ENCODE measurements around the gene TMEM43.

TMEM43 gene

GRCh38 chr3:14179114-14179465, 54.2 kb downstream of the TMEM43 start:
- Histone ChIP-seq H3K36me3 (ENCODE audit: insufficient read depth, low read length) (peaks cover 32% of the 10 kb centered on the region), H3K79me2 (ENCODE audit: insufficient read depth, low read length) (peaks cover 34% of the 10 kb centered on the region), H3K4me3 (ENCODE audit: low read depth, low read length, poor library complexity, severe bottlenecking) (peak overlapping the region; percentile 89), H3K27ac (ENCODE audit: low read depth, low read length, poor library complexity, severe bottlenecking) (peak overlapping the region; percentile 18), H3F3A (ENCODE audit: insufficient read depth, low read length) (no peaks in the 10 kb centered on the region), H2AFZ (ENCODE audit: low read length) (no peak overlapping the region), H3K9me3 (ENCODE audit: low read length) (no peaks in the 10 kb centered on the region), H3K27me3 (ENCODE audit: insufficient read depth, low read length) (no peaks in the 10 kb centered on the region), H3K4me2 (ENCODE audit: low read length) (peak overlapping the region; percentile 84), H3K9me2 (ENCODE audit: low read depth, low read length) (no peaks in the 10 kb centered on the region), H4K20me1 (ENCODE audit: insufficient read depth, low read length) (no peaks in the 10 kb centered on the region), H3K4me1 (ENCODE audit: insufficient read depth, low read length, severe bottlenecking) (peaks cover 47% of the 10 kb centered on the region), H3K9ac (ENCODE audit: low read length) (peak overlapping the region; percentile 91)
- TF ChIP-seq, protein P1, sequence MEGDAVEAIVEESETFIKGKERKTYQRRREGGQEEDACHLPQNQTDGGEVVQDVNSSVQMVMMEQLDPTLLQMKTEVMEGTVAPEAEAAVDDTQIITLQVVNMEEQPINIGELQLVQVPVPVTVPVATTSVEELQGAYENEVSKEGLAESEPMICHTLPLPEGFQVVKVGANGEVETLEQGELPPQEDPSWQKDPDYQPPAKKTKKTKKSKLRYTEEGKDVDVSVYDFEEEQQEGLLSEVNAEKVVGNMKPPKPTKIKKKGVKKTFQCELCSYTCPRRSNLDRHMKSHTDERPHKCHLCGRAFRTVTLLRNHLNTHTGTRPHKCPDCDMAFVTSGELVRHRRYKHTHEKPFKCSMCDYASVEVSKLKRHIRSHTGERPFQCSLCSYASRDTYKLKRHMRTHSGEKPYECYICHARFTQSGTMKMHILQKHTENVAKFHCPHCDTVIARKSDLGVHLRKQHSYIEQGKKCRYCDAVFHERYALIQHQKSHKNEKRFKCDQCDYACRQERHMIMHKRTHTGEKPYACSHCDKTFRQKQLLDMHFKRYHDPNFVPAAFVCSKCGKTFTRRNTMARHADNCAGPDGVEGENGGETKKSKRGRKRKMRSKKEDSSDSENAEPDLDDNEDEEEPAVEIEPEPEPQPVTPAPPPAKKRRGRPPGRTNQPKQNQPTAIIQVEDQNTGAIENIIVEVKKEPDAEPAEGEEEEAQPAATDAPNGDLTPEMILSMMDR (IDR thresholded peaks at IDR 0.05; ENCODE audit: low read length) = no peak
- no peak for TF ChIP-seq EZH2 (IDR thresholded peaks at IDR 0.05; ENCODE audit: borderline replicate concordance, low read length)

GRCh38 chr3:14179795-14180194, 54.9 kb downstream of the TMEM43 start:
- no peak overlapping the region for H2AFZ ChIP-seq (ENCODE audit: low read length)
- peaks cover 31% of the 10 kb centered on the region for H3K79me2 ChIP-seq (ENCODE audit: insufficient read depth, low read length)
- no peak overlapping the region for H3K27ac ChIP-seq (ENCODE audit: low read depth, low read length, poor library complexity, severe bottlenecking)

DNA sequence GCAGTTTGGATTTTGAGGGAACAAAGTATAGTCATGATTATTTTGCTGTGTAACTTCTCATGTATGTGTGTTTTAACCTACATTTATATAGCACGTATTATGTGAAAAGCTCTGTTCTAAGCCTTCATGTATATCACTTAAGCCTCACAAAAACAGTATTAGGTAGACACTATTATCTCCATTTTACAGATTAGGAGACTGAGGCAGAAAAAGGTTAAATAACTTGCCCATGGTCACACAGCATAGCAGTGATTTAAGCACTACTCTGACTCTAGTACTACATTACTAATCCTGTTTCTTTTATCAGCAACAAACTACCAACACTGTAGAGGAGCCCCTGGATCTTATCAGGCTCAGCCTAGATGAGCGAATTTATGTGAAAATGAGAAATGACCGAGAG, 56.4 kb downstream of the TMEM43 start:
- Histone ChIP-seq H4K20me1 (ENCODE audit: insufficient read depth, low read length) (no peaks in the 10 kb centered on the region), H3K9me2 (ENCODE audit: low read depth, low read length) (no peaks in the 10 kb centered on the region), H3F3A (ENCODE audit: insufficient read depth, low read length) (no peaks in the 10 kb centered on the region), H3K79me2 (ENCODE audit: insufficient read depth, low read length) (peaks cover 24% of the 10 kb centered on the region), H3K9ac (ENCODE audit: low read length) (no peak overlapping the region), H2AFZ (ENCODE audit: low read length) (no peak overlapping the region), H3K36me3 (ENCODE audit: insufficient read depth, low read length) (peaks cover 49% of the 10 kb centered on the region), H3K27ac (ENCODE audit: low read depth, low read length, poor library complexity, severe bottlenecking) (no peak overlapping the region), H3K27me3 (ENCODE audit: insufficient read depth, low read length) (no peaks in the 10 kb centered on the region), H3K4me3 (ENCODE audit: low read depth, low read length, poor library complexity, severe bottlenecking) (no peak overlapping the region), H3K4me2 (ENCODE audit: low read length) (no peak overlapping the region), H3K9me3 (ENCODE audit: low read length) (no peaks in the 10 kb centered on the region), H3K4me1 (ENCODE audit: insufficient read depth, low read length, severe bottlenecking) (peaks cover 26% of the 10 kb centered on the region)
- TF ChIP-seq EZH2 (IDR thresholded peaks at IDR 0.05; ENCODE audit: borderline replicate concordance, low read length) = no peak
- TF ChIP-seq, protein P1 (IDR thresholded peaks at IDR 0.05; ENCODE audit: low read length) = no peak

More at GRCh38 chr3:14179795-14180194, 54.9 kb downstream of the TMEM43 start:
- no peak for TF ChIP-seq EZH2 (IDR thresholded peaks at IDR 0.05; ENCODE audit: borderline replicate concordance, low read length)
- TF ChIP-seq, protein P1 (IDR thresholded peaks at IDR 0.05; ENCODE audit: low read length) = no peak
- Histone ChIP-seq H3F3A (ENCODE audit: insufficient read depth, low read length) (no peaks in the 10 kb centered on the region), H3K9ac (ENCODE audit: low read length) (peak overlapping the region; percentile 91), H3K4me2 (ENCODE audit: low read length) (peak overlapping the region; percentile 84), H3K4me1 (ENCODE audit: insufficient read depth, low read length, severe bottlenecking) (peaks cover 40% of the 10 kb centered on the region), H3K27me3 (ENCODE audit: insufficient read depth, low read length) (no peaks in the 10 kb centered on the region), H3K9me3 (ENCODE audit: low read length) (no peaks in the 10 kb centered on the region), H4K20me1 (ENCODE audit: insufficient read depth, low read length) (no peaks in the 10 kb centered on the region), H3K9me2 (ENCODE audit: low read depth, low read length) (no peaks in the 10 kb centered on the region), H3K4me3 (ENCODE audit: low read depth, low read length, poor library complexity, severe bottlenecking) (peak overlapping the region; percentile 89), H3K36me3 (ENCODE audit: insufficient read depth, low read length) (peaks cover 34% of the 10 kb centered on the region)

Data from OCI-LY1 (cell line).